HEK293 (cell line): Measurements from ENCODE around the gene PPP6R3.

Experiments
- CTCF ChIA-PET: fragments of 350-600 bp; formaldehyde crosslinking; extraction: SDS; loops from one replicate; lab custom pipeline; 2021; ENCODE audit warnings: antibody characterized with exemption; lab: Yijun Ruan, JAX
- POLR2A ChIA-PET: fragments of 300-600 bp; formaldehyde crosslinking; extraction: SDS; loops from one replicate; lab custom pipeline; 2020; ENCODE audit warnings: antibody characterized with exemption, inconsistent platforms; lab: Yijun Ruan, JAX
- H3K27ac ChIP-seq: fragments of 200-500 bp; sonication (Bioruptor generic); 2 replicates; pipeline ENCODE4 v1.5.1; 2014; ENCODE audit warnings: low read depth, low read length, control low read depth, inconsistent platforms; ENCODE audit errors: extremely low read depth
- H3K36me3 ChIP-seq, 2 experiments: fragments of 200-500 bp in 1 of 2; sonication (Bioruptor generic) in 1 of 2; 1 replicate in 1 of 2; 2 replicates in 1 of 2; pipeline ENCODE4 v1.5.1; 2014 to 2017; ENCODE audit warnings: inconsistent platforms in 2 of 2, low read length in 2 of 2; ENCODE audit not compliant: control insufficient read depth in 2 of 2, insufficient read depth in 1 of 2
- H3K4me1 ChIP-seq: fragments of 200-500 bp; sonication (Bioruptor generic); 2 replicates; pipeline ENCODE4 v1.5.1; 2014; ENCODE audit warnings: mild to moderate bottlenecking, low read length, inconsistent platforms; ENCODE audit not compliant: control insufficient read depth, insufficient read depth
- H3K4me3 ChIP-seq: 2 replicates; pipeline ENCODE4 v1.5.1; 2011; ENCODE audit warnings: low read depth, mild to moderate bottlenecking, control low read depth, low read length, moderate library complexity
- H3K9me3 ChIP-seq: fragments of 200-500 bp; sonication (Bioruptor generic); 2 replicates; pipeline ENCODE4 v1.5.1; 2014; ENCODE audit warnings: low read depth, low read length, inconsistent platforms; ENCODE audit not compliant: control insufficient read depth, insufficient read depth
- BCL11A ChIP-seq: fragments of 450-650 bp; formaldehyde crosslinking; IDR thresholded peaks from 2 replicates; pipeline ENCODE4 v1.5.1; 2016; ENCODE audit warnings: low read depth, missing biosample characterization, missing genetic modification characterization
- FEZF1 ChIP-seq: fragments of 450-650 bp; formaldehyde crosslinking; IDR thresholded peaks from 2 replicates; pipeline ENCODE4 v1.5.1; 2016; ENCODE audit warnings: missing biosample characterization, missing genetic modification characterization
- GLI2 ChIP-seq: fragments of 450-650 bp; formaldehyde crosslinking; IDR thresholded peaks from 2 replicates; pipeline ENCODE4; 2017; ENCODE audit warnings: missing biosample characterization, missing genetic modification characterization, low read depth, borderline replicate concordance
- GLI4 ChIP-seq: fragments of 450-650 bp; formaldehyde crosslinking; IDR thresholded peaks from 2 replicates; pipeline ENCODE4 v1.5.1; 2016; ENCODE audit warnings: missing biosample characterization, missing genetic modification characterization
- GLIS1 ChIP-seq: fragments of 450-650 bp; formaldehyde crosslinking; IDR thresholded peaks from 2 replicates; pipeline ENCODE4 v1.5.1; 2016; ENCODE audit warnings: missing biosample characterization, missing genetic modification characterization
- KLF8 ChIP-seq: fragments of 450-650 bp; formaldehyde crosslinking; IDR thresholded peaks from 2 replicates; pipeline ENCODE4 v1.5.1; 2016; ENCODE audit warnings: missing biosample characterization, missing genetic modification characterization
- MZF1 ChIP-seq: fragments of 450-650 bp; formaldehyde crosslinking; IDR thresholded peaks from 2 replicates; pipeline ENCODE4 v1.5.1; 2017; ENCODE audit warnings: missing biosample characterization, missing genetic modification characterization, borderline replicate concordance
- YY2 ChIP-seq: fragments of 450-650 bp; formaldehyde crosslinking; IDR thresholded peaks from 2 replicates; pipeline ENCODE4 v1.5.1; 2016; ENCODE audit warnings: missing biosample characterization, missing genetic modification characterization
- ZBTB17 ChIP-seq: fragments of 450-650 bp; formaldehyde crosslinking; IDR thresholded peaks from 2 replicates; pipeline ENCODE4 v1.5.1; 2016; ENCODE audit warnings: missing biosample characterization, missing genetic modification characterization
- ZBTB21 ChIP-seq: fragments of 450-650 bp; formaldehyde crosslinking; IDR thresholded peaks from 2 replicates; pipeline ENCODE4 v1.5.1; 2017; ENCODE audit warnings: missing biosample characterization, missing genetic modification characterization
- ZEB2 ChIP-seq: fragments of 450-650 bp; formaldehyde crosslinking; IDR thresholded peaks from 2 replicates; pipeline ENCODE4 v1.5.1; 2016; ENCODE audit warnings: missing biosample characterization, missing genetic modification characterization
- ZFP3 ChIP-seq: fragments of 450-650 bp; formaldehyde crosslinking; IDR thresholded peaks from 2 replicates; pipeline ENCODE4 v1.5.1; 2016; ENCODE audit warnings: low read depth, missing biosample characterization, missing genetic modification characterization
- ZFP37 ChIP-seq: fragments of 450-650 bp; formaldehyde crosslinking; IDR thresholded peaks from 2 replicates; pipeline ENCODE4 v1.5.1; 2016; ENCODE audit warnings: missing biosample characterization, missing genetic modification characterization
- ZNF211 ChIP-seq: fragments of 450-650 bp; formaldehyde crosslinking; IDR thresholded peaks from 2 replicates; pipeline ENCODE4 v1.5.1; 2016; ENCODE audit warnings: low read depth, missing biosample characterization, missing genetic modification characterization
- ZNF24 ChIP-seq: fragments of 450-650 bp; formaldehyde crosslinking; IDR thresholded peaks from 2 replicates; pipeline ENCODE4 v1.5.1; 2016; ENCODE audit warnings: missing biosample characterization, missing genetic modification characterization
- ZNF274 ChIP-seq, 2 experiments: fragments of 200-500 bp in 1 of 2; fragments of 450-650 bp in 1 of 2; sonication (Bioruptor generic) in 1 of 2; formaldehyde crosslinking in 1 of 2; IDR thresholded peaks; 2 replicates each; pipeline versions ENCODE4 v1.5.1 to v1.6.1; 2014 to 2016; ENCODE audit warnings: borderline replicate concordance in 1 of 2, inconsistent platforms in 1 of 2, low read length in 1 of 2, missing biosample characterization in 1 of 2, missing genetic modification characterization in 1 of 2
- ZNF292 ChIP-seq: fragments of 450-650 bp; formaldehyde crosslinking; IDR thresholded peaks from 2 replicates; pipeline ENCODE4 v1.5.1; 2016; ENCODE audit warnings: low read depth, missing biosample characterization, missing genetic modification characterization, borderline replicate concordance
- ZNF311 ChIP-seq: fragments of 450-650 bp; formaldehyde crosslinking; IDR thresholded peaks from 2 replicates; pipeline ENCODE4 v1.5.1; 2017; ENCODE audit warnings: missing biosample characterization, missing genetic modification characterization, borderline replicate concordance
- ZNF366 ChIP-seq: fragments of 450-650 bp; formaldehyde crosslinking; conservative IDR thresholded peaks from 2 replicates; pipeline ENCODE4 v1.5.1; 2016; ENCODE audit warnings: missing biosample characterization, missing genetic modification characterization
- ZNF37A ChIP-seq: fragments of 450-650 bp; IDR thresholded peaks from 2 replicates; pipeline ENCODE4 v1.5.1; 2018; ENCODE audit warnings: missing biosample characterization, missing genetic modification characterization
- ZNF404 ChIP-seq: fragments of 450-650 bp; formaldehyde crosslinking; IDR thresholded peaks from 2 replicates; pipeline ENCODE4 v1.5.1; 2017; ENCODE audit warnings: missing biosample characterization, missing genetic modification characterization
- ZNF423 ChIP-seq: fragments of 450-650 bp; formaldehyde crosslinking; IDR thresholded peaks from 2 replicates; pipeline ENCODE4 v1.5.1; 2016; ENCODE audit warnings: missing biosample characterization, missing genetic modification characterization
- ZNF510 ChIP-seq: fragments of 450-650 bp; formaldehyde crosslinking; IDR thresholded peaks from 2 replicates; pipeline ENCODE4 v1.5.1; 2018; ENCODE audit warnings: mild to moderate bottlenecking, missing genetic modification characterization, missing biosample characterization; ENCODE audit not compliant: insufficient replicate concordance
- ZNF521 ChIP-seq: fragments of 450-650 bp; formaldehyde crosslinking; IDR thresholded peaks from 2 replicates; pipeline ENCODE4 v1.5.1; 2017; ENCODE audit warnings: missing biosample characterization, mild to moderate bottlenecking, missing genetic modification characterization
- ZNF549 ChIP-seq: fragments of 450-650 bp; IDR thresholded peaks from 2 replicates; pipeline ENCODE4 v1.5.1; 2018; ENCODE audit warnings: missing biosample characterization, missing genetic modification characterization, mild to moderate bottlenecking, inconsistent platforms, moderate library complexity
- ZNF558 ChIP-seq: fragments of 450-650 bp; formaldehyde crosslinking; IDR thresholded peaks from 2 replicates; pipeline ENCODE4 v1.5.1; 2016; ENCODE audit warnings: missing biosample characterization, missing genetic modification characterization
- ZNF571 ChIP-seq: fragments of 450-650 bp; formaldehyde crosslinking; IDR thresholded peaks from 2 replicates; pipeline ENCODE4 v1.5.0; 2017; ENCODE audit warnings: missing biosample characterization, missing genetic modification characterization
- ZNF585B ChIP-seq: fragments of 450-650 bp; formaldehyde crosslinking; IDR thresholded peaks from 2 replicates; pipeline ENCODE4 v1.5.1; 2016; ENCODE audit warnings: missing biosample characterization, missing genetic modification characterization
- ZNF600 ChIP-seq: fragments of 450-650 bp; formaldehyde crosslinking; IDR thresholded peaks from 2 replicates; pipeline ENCODE4 v1.5.1; 2016; ENCODE audit warnings: missing biosample characterization, missing genetic modification characterization
- ZNF654 ChIP-seq: fragments of 450-650 bp; formaldehyde crosslinking; IDR thresholded peaks from 2 replicates; pipeline ENCODE4 v1.5.1; 2016; ENCODE audit warnings: low read depth, missing biosample characterization, missing genetic modification characterization
- ZSCAN30 ChIP-seq: fragments of 450-650 bp; IDR thresholded peaks from 2 replicates; pipeline ENCODE4 v1.5.1; 2018; ENCODE audit warnings: missing biosample characterization, mild to moderate bottlenecking, missing genetic modification characterization, moderate library complexity
- ZXDB ChIP-seq: fragments of 450-650 bp; formaldehyde crosslinking; IDR thresholded peaks from 2 replicates; pipeline ENCODE4 v1.5.1; 2016; ENCODE audit warnings: missing biosample characterization, missing genetic modification characterization
- TF ChIP-seq, protein P1 (sequence below): fragments of 450-650 bp; formaldehyde crosslinking; IDR thresholded peaks from 2 replicates; pipeline ENCODE4 v1.5.1; 2016; ENCODE audit warnings: missing biosample characterization, missing genetic modification characterization
- TF ChIP-seq, protein P2 (sequence below): fragments of 450-650 bp; formaldehyde crosslinking; IDR thresholded peaks from 2 replicates; pipeline ENCODE4 v1.5.1; 2016; ENCODE audit warnings: missing biosample characterization, missing genetic modification characterization
- TF ChIP-seq, protein P3 (sequence below): fragments of 450-650 bp; IDR thresholded peaks from 2 replicates; pipeline ENCODE4 v1.5.1; 2018; ENCODE audit warnings: missing biosample characterization, mild to moderate bottlenecking, missing genetic modification characterization

PPP6R3 gene

DNA sequence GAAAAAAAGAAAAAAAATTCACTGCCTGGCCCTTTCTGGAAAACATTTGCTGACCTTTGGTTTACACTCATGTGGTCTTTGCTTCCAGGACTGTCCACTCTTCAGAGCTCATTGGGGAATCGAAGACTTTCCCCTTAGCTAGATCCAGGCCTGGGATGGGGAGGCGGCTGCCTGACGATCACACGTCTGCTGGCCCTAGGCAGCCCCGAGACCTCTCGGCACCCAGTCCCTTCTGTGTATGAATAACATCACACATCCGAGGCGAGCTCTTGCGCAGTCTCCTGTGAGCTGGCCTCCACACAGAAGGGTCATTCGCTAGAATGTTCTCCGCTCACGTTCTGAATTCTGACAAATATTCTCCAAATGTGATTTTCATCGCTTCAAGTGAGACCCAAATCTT lies 198.1 kb downstream of the PPP6R3 start (continued):
- TF ChIP-seq YY2 (tag by site-specific recombination) (no peak), ZEB2 (tag by site-specific recombination) (no peak), ZNF585B (no peak)

DNA sequence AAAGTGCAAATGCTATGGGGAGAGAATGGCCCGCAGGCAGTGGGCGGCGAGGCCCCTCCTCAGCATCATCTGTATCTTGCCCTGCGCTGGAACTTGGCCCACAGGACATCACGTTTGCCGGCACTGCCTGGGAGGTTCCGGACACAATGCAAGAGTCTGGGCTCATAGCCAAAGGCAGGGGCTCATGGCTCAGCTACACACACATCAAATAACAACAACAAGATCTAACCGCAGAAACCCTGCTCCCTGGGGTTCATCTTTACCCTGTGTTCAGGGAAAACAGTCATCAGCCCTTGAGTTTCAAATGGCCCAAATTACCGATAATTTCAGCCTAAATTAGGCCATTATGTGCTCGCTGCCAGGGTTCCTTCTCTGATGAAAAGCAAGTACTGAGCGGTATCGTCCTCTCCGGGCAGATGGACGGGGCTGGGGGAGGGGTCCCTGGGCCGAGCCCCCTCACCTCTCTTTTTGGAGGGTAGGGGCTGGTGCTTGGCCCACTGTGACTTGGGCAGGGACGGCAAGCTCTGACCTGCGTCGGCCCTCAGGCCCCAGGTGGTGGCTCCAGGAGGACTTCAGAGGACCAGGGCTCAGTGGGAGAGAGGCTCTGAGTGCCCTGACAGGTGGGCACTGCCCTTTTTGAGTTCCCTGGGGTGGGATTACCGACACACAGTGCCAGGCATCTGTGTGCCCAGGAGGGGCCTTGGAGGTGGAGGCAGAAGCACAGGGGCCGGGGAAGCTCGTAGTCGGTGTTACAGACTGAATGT lies 198.8 kb downstream of the PPP6R3 start:
- Histone ChIP-seq H3K4me3 (no peak overlapping the region), H3K4me1 (peaks cover 10% of the 10 kb centered on the region), H3K27ac (peak overlapping the region; percentile 66), H3K36me3 (no peaks in the 10 kb centered on the region), H3K9me3 (no peaks in the 10 kb centered on the region)
- CTCF ChIA-PET: interaction anchor here (0.6 to 1.2 kb wide), 4 partner anchors 18 to 461 kb away, joined by 3 read pairs; no protein-coding TSS in a partner anchor
- POLR2A ChIA-PET: no interaction called here
- TF ChIP-seq KLF8 (tag by site-specific recombination): 0 out of 2 replicates have a peak, but pooled peaks have one; percentile 36
- peak; percentile 77 for TF ChIP-seq ZBTB17
- TF ChIP-seq ZFP3: no peak
- TF ChIP-seq, protein P1, sequence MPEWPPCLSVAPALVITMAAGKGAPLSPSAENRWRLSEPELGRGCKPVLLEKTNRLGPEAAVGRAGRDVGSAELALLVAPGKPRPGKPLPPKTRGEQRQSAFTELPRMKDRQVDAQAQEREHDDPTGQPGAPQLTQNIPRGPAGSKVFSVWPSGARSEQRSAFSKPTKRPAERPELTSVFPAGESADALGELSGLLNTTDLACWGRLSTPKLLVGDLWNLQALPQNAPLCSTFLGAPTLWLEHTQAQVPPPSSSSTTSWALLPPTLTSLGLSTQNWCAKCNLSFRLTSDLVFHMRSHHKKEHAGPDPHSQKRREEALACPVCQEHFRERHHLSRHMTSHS (tag by site-specific recombination): no peak
- TF ChIP-seq ZNF404 (tag by site-specific recombination): no peak
- no peak for TF ChIP-seq ZNF654
- peak; percentile 66 for TF ChIP-seq ZNF366 (tag by site-specific recombination)
- TF ChIP-seq, protein P2, sequence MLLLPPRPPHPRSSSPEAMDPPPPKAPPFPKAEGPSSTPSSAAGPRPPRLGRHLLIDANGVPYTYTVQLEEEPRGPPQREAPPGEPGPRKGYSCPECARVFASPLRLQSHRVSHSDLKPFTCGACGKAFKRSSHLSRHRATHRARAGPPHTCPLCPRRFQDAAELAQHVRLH (tag by site-specific recombination): peak; percentile 83
- peak; percentile 98 for TF ChIP-seq ZNF600 (tag by site-specific recombination)
- TF ChIP-seq ZNF571 (tag by site-specific recombination): no peak
- TF ChIP-seq ZNF292: no peak
- TF ChIP-seq ZNF311 (tag by site-specific recombination): no peak
- peak; percentile 87 for TF ChIP-seq FEZF1 (tag by site-specific recombination)
- no peak for TF ChIP-seq MZF1
- no peak for TF ChIP-seq ZSCAN30
- TF ChIP-seq ZNF510 (tag by site-specific recombination): no peak
- peak; percentile 35; the same call in 1 of the 2 replicates for TF ChIP-seq GLI2 (tag by site-specific recombination)
- TF ChIP-seq ZNF274 (IDR thresholded peaks at IDR 0.05; ENCODE audit: low read length): no peak
- TF ChIP-seq ZNF274 (tag by site-specific recombination; IDR thresholded peaks at IDR 0.05; ENCODE audit: borderline replicate concordance): no peak
- peak; percentile 95 for TF ChIP-seq ZXDB (tag by site-specific recombination)
- TF ChIP-seq ZNF423 (tag by site-specific recombination): no peak
- no peak for TF ChIP-seq ZFP37 (tag by site-specific recombination)
- no peak; the same call in 1 of the 2 replicates for TF ChIP-seq ZNF558
- TF ChIP-seq GLIS1 (tag by site-specific recombination): peak; percentile 93
- no peak for TF ChIP-seq ZNF549 (tag by site-specific recombination)
- peak; percentile 37; the same call in 1 of the 2 replicates for TF ChIP-seq ZBTB21
- no peak for TF ChIP-seq ZNF521 (tag by site-specific recombination)
- no peak for TF ChIP-seq ZNF37A
- TF ChIP-seq GLI4 (tag by site-specific recombination): no peak
- TF ChIP-seq ZNF211 (tag by site-specific recombination): no peak
- TF ChIP-seq, protein P3, sequence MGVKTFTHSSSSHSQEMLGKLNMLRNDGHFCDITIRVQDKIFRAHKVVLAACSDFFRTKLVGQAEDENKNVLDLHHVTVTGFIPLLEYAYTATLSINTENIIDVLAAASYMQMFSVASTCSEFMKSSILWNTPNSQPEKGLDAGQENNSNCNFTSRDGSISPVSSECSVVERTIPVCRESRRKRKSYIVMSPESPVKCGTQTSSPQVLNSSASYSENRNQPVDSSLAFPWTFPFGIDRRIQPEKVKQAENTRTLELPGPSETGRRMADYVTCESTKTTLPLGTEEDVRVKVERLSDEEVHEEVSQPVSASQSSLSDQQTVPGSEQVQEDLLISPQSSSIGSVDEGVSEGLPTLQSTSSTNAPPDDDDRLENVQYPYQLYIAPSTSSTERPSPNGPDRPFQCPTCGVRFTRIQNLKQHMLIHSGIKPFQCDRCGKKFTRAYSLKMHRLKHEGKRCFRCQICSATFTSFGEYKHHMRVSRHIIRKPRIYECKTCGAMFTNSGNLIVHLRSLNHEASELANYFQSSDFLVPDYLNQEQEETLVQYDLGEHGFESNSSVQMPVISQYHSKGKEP (tag by site-specific recombination): peak; percentile 65; the same call in 1 of the 2 replicates
- peak; percentile 71; the same call in 1 of the 2 replicates for TF ChIP-seq ZNF24 (tag by site-specific recombination)
- no peak for TF ChIP-seq BCL11A (tag by site-specific recombination)
